ENCODE results near the gene ACVR1B. TPM values are rescaled to one million over a fixed set of nuclear protein-coding genes. Genes with fewer than 3 reads are reported as not detected.

Gene ACVR1B
- total and polyA plus RNA-seq, 9 of the 15 experiments (the other 6 are each of a cell fraction or from before 2014, with no cell fraction given): 0.97 to 15.1 (median 6.8) TPM

DNA sequence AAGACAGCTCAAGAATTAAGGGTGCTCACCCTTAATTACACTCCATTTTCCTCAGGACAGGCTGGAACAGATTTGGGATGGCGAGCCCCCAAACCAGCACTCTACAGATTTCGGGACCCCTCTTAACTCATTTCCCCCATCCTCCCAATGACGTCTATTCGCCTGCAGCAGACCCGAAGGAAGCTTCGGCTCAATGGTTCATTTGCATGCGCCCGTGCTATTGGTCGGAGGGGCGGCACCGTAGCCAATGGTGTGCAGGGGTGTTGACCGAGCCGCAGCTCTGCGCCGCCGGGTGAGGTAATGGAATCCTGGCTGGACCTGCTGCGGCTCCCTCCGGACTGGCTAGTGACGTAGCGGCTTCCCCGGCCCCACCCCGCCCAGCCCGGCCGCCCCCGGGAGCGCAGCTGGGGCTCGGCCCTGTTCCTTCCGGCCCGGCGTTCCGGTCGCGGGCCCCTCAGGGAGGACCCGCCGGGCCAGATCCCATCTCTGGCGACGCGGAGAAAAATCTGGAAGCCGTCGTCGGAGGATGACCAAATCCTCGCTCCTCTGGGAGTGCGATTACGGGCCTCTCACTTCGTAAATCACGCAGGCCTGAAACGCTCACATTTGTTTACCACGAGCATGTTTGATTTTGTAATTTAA, 81.4 kb downstream of the ACVR1B start (continued):
- TF ChIP-seq SMARCA4 (IDR thresholded peaks at IDR 0.05) (peak; percentile 38; the same call in 1 of the 2 replicates), FOXA1 (IDR thresholded peaks at IDR 0.05; ENCODE audit: borderline replicate concordance) (no peak), ZNF212 (CRISPR knock-in tag; IDR thresholded peaks at IDR 0.05) (no peak), MYC (IDR thresholded peaks at IDR 0.05; ENCODE audit: low read depth, low read length) (peak; percentile 19; the same call in 1 of the 2 replicates), MYC (CRISPR knock-in tag; IDR thresholded peaks at IDR 0.05; ENCODE audit: borderline replicate concordance, low read depth) (no peak), ZNF239 (CRISPR knock-in tag; IDR thresholded peaks at IDR 0.05) (no peak), RBM25 (IDR thresholded peaks at IDR 0.05; ENCODE audit: low read depth, low read length, severe bottlenecking) (peak; percentile 9), ZNF77 (CRISPR knock-in tag; IDR thresholded peaks at IDR 0.05) (no peak), ZNF12 (CRISPR knock-in tag; IDR thresholded peaks at IDR 0.05) (no peak), U2AF1 (optimal IDR thresholded peaks at IDR 0.05; ENCODE audit: low read depth, low read length) (no peak), YY1 (IDR thresholded peaks at IDR 0.05; ENCODE audit: borderline replicate concordance in 1 of 3, control insufficient read depth in 1 of 3, extremely low read depth in 1 of 3, insufficient read depth in 3 of 3, insufficient read length in 1 of 3, insufficient replicate concordance in 2 of 3, low read depth in 1 of 3, low read length in 2 of 3) (peak in 2 of 3 experiments; percentile 30 to 46), MNT (conservative IDR thresholded peaks at IDR 0.05) (peak in 1 of 2 experiments; percentile 24; a peak in 1 of 4 replicates), CUX1 (CRISPR knock-in tag; IDR thresholded peaks at IDR 0.05) (no peak), TRIM24 (IDR thresholded peaks at IDR 0.05) (no peak), TARDBP (IDR thresholded peaks at IDR 0.05) (no peak), TAF1 (IDR thresholded peaks at IDR 0.05; ENCODE audit: control insufficient read depth, extremely low read depth, insufficient read depth, low read length, severe bottlenecking) (peak; percentile 56)
- TF ChIP-seq, protein P1, sequence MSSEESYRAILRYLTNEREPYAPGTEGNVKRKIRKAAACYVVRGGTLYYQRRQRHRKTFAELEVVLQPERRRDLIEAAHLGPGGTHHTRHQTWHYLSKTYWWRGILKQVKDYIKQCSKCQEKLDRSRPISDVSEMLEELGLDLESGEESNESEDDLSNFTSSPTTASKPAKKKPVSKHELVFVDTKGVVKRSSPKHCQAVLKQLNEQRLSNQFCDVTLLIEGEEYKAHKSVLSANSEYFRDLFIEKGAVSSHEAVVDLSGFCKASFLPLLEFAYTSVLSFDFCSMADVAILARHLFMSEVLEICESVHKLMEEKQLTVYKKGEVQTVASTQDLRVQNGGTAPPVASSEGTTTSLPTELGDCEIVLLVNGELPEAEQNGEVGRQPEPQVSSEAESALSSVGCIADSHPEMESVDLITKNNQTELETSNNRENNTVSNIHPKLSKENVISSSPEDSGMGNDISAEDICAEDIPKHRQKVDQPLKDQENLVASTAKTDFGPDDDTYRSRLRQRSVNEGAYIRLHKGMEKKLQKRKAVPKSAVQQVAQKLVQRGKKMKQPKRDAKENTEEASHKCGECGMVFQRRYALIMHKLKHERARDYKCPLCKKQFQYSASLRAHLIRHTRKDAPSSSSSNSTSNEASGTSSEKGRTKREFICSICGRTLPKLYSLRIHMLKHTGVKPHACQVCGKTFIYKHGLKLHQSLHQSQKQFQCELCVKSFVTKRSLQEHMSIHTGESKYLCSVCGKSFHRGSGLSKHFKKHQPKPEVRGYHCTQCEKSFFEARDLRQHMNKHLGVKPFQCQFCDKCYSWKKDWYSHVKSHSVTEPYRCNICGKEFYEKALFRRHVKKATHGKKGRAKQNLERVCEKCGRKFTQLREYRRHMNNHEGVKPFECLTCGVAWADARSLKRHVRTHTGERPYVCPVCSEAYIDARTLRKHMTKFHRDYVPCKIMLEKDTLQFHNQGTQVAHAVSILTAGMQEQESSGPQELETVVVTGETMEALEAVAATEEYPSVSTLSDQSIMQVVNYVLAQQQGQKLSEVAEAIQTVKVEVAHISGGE (CRISPR knock-in tag; IDR thresholded peaks at IDR 0.05): peak in 1 of 3 experiments; percentile 80; a peak in 2 of 6 replicates
